Trophoblast cell (in vitro differentiated cells and primary cell): Measurements from ENCODE around the gene IQUB.

Experiments
- DNase-seq, 2 donors: peaks; one replicate each; pipeline ENCODE4 v3.0.0-alpha.2; 2016
- H2AFZ ChIP-seq: 2 replicates; pipeline ENCODE4 v1.6.1; 2013; ENCODE audit warnings: low read length, moderate library complexity, mild to moderate bottlenecking; ENCODE audit not compliant: insufficient read depth, poor library complexity
- H2AK5ac ChIP-seq: 2 replicates; pipeline ENCODE4 v1.6.1; 2013; ENCODE audit warnings: mild to moderate bottlenecking, low read length
- H2BK120ac ChIP-seq: 2 replicates; pipeline ENCODE4 v1.6.1; 2013; ENCODE audit warnings: low read length, mild to moderate bottlenecking, moderate library complexity; ENCODE audit not compliant: insufficient read depth, poor library complexity
- H2BK12ac ChIP-seq: 2 replicates; pipeline ENCODE4 v1.6.1; 2013; ENCODE audit warnings: mild to moderate bottlenecking, low read length, moderate library complexity
- H2BK5ac ChIP-seq: 2 replicates; pipeline ENCODE4 v1.6.1; 2013; ENCODE audit warnings: low read length, low read depth, moderate library complexity, mild to moderate bottlenecking; ENCODE audit not compliant: poor library complexity
- H3K14ac ChIP-seq: 2 replicates; pipeline ENCODE4 v1.6.1; 2013; ENCODE audit warnings: mild to moderate bottlenecking, low read length
- H3K18ac ChIP-seq: 2 replicates; pipeline ENCODE4 v1.6.1; 2013; ENCODE audit warnings: mild to moderate bottlenecking, low read length
- H3K23ac ChIP-seq: 2 replicates; pipeline ENCODE4 v1.6.1; 2013; ENCODE audit warnings: low read length
- H3K27ac ChIP-seq: 2 replicates; pipeline ENCODE4 v1.5.1; 2013; ENCODE audit warnings: low read depth, mild to moderate bottlenecking, inconsistent platforms, low read length, moderate library complexity
- H3K27me3 ChIP-seq: 2 replicates; pipeline ENCODE4 v1.6.1; 2013; ENCODE audit warnings: inconsistent platforms, mild to moderate bottlenecking, low read length, moderate library complexity; ENCODE audit not compliant: insufficient read depth
- H3K36me3 ChIP-seq, 2 experiments: 1 replicate in 1 of 2; 2 replicates in 1 of 2; pipeline ENCODE4 v1.6.1; 2013; ENCODE audit warnings: low read length in 2 of 2, mild to moderate bottlenecking in 2 of 2, moderate library complexity in 1 of 2; ENCODE audit not compliant: insufficient read depth in 2 of 2, control insufficient read depth in 1 of 2
- H3K4ac ChIP-seq: 2 replicates; pipeline ENCODE4 v1.6.1; 2013; ENCODE audit warnings: low read depth, mild to moderate bottlenecking, low read length, moderate library complexity
- H3K4me1 ChIP-seq, 2 experiments: 1 replicate in 1 of 2; 2 replicates in 1 of 2; pipeline ENCODE4 v1.6.1; 2013; ENCODE audit warnings: low read length in 2 of 2, mild to moderate bottlenecking in 2 of 2, moderate library complexity in 1 of 2; ENCODE audit not compliant: insufficient read depth in 2 of 2, control insufficient read depth in 1 of 2
- H3K4me2 ChIP-seq: 2 replicates; pipeline ENCODE4 v1.6.1; 2013; ENCODE audit warnings: inconsistent platforms, mild to moderate bottlenecking, low read length, moderate library complexity
- H3K4me3 ChIP-seq: 2 replicates; pipeline ENCODE4 v1.5.1; 2013; ENCODE audit warnings: mild to moderate bottlenecking, low read depth, low read length, inconsistent platforms
- H3K79me1 ChIP-seq: one replicate; pipeline ENCODE4 v1.6.1; 2013; ENCODE audit warnings: low read length
- H3K79me2 ChIP-seq: 2 replicates; pipeline ENCODE4 v1.6.1; 2013; ENCODE audit warnings: low read length, mild to moderate bottlenecking; ENCODE audit not compliant: control insufficient read depth, insufficient read depth, poor library complexity
- H3K9ac ChIP-seq: 2 replicates; pipeline ENCODE4 v1.6.1; 2013; ENCODE audit warnings: mild to moderate bottlenecking, low read length
- H3K9me3 ChIP-seq: 2 replicates; pipeline ENCODE4 v1.6.1; 2013; ENCODE audit warnings: low read depth, mild to moderate bottlenecking, control low read depth, inconsistent platforms, low read length; ENCODE audit not compliant: insufficient read depth
- H4K12ac ChIP-seq: 2 replicates; pipeline ENCODE4 v1.6.1; 2013; ENCODE audit warnings: low read depth, mild to moderate bottlenecking, low read length, moderate library complexity
- H4K8ac ChIP-seq: 2 replicates; pipeline ENCODE4 v1.6.1; 2013; ENCODE audit warnings: low read depth, mild to moderate bottlenecking, low read length, moderate library complexity
- H4K91ac ChIP-seq: one replicate; pipeline ENCODE4 v1.6.1; 2013; ENCODE audit warnings: low read depth, mild to moderate bottlenecking, low read length, moderate library complexity
- WGBS: extraction: QIAGEN DNeasy Blood & Tissue Kit; methylation state at CpG from one replicate; pipeline ENCODE4 v1.1.7; 2013; ENCODE audit warnings: missing lambda C conversion rate; ENCODE audit not compliant: insufficient read length, insufficient coverage; ENCODE audit errors: extremely low coverage; 5-methylcytosine and 5-hydroxymethylcytosine counted together

The IQUB gene

GRCh38 chr7:123494193-123494796 lies 40.1 kb downstream of the IQUB start:
- WGBS = no CpG with 5 or more reads among the region's 3 CpGs
- no peaks in the 10 kb centered on the region for H3K9me3 ChIP-seq

GRCh38 chr7:123492485-123492884 lies 41.9 kb downstream of the IQUB start:
- Histone ChIP-seq H3K27ac (no peak overlapping the region), H3K79me1 (no peaks in the 10 kb centered on the region), H4K12ac (no peak overlapping the region), H4K8ac (no peak overlapping the region), H3K23ac (no peak overlapping the region), H3K14ac (no peak overlapping the region), H3K9me3 (no peaks in the 10 kb centered on the region), H3K27me3 (no peaks in the 10 kb centered on the region), H3K79me2 (no peaks in the 10 kb centered on the region), H2BK12ac (no peak overlapping the region), H3K4ac (no peak overlapping the region), H3K4me1 (no peaks in the 10 kb centered on the region), H3K4me3 (no peak overlapping the region), H3K9ac (no peak overlapping the region), H4K91ac (no peak overlapping the region), H3K4me2 (no peak overlapping the region), H2BK120ac (no peak overlapping the region), H2AK5ac (no peak overlapping the region), H2AFZ (no peak overlapping the region), H3K18ac (no peak overlapping the region), H2BK5ac (no peak overlapping the region), H3K36me3 (no peaks in the 10 kb centered on the region)
- WGBS = no CpG with 5 or more reads among the region's 3 CpGs
- DNase-seq = peak in 1 of 2 donors; percentile 5

More at GRCh38 chr7:123494193-123494796, 40.1 kb downstream of the IQUB start:
- H2BK5ac ChIP-seq = no peak overlapping the region
- no peak overlapping the region for H3K14ac ChIP-seq
- H3K4me1 ChIP-seq = no peaks in the 10 kb centered on the region
- no peak overlapping the region for H3K4me3 ChIP-seq
- H2BK12ac ChIP-seq = no peak overlapping the region
- DNase-seq = peak; percentile 22 to 77
- H3K79me2 ChIP-seq = no peaks in the 10 kb centered on the region
- no peak overlapping the region for H2AK5ac ChIP-seq
- H3K79me1 ChIP-seq = no peaks in the 10 kb centered on the region
- no peak overlapping the region for H2AFZ ChIP-seq
- H4K12ac ChIP-seq = no peak overlapping the region
- H3K9ac ChIP-seq = no peak overlapping the region
- H3K4me2 ChIP-seq = no peak overlapping the region
- H3K23ac ChIP-seq = no peak overlapping the region
- H3K4ac ChIP-seq = no peak overlapping the region
- H2BK120ac ChIP-seq = no peak overlapping the region
- no peaks in the 10 kb centered on the region for H3K27me3 ChIP-seq
- H4K8ac ChIP-seq = no peak overlapping the region
- no peak overlapping the region for H4K91ac ChIP-seq
- no peak overlapping the region for H3K18ac ChIP-seq
- H3K27ac ChIP-seq = no peak overlapping the region
- no peaks in the 10 kb centered on the region for H3K36me3 ChIP-seq

- no peaks in the 10 kb centered on the region for H3K4me1 ChIP-seq
- H2AK5ac ChIP-seq = no peak overlapping the region
- H3K18ac ChIP-seq = no peak overlapping the region
- no peaks in the 10 kb centered on the region for H3K27me3 ChIP-seq
- no peak overlapping the region for H2AFZ ChIP-seq
- no peak overlapping the region for H4K8ac ChIP-seq
- no peak overlapping the region for H3K14ac ChIP-seq
- no CpG with 5 or more reads among the region's 2 CpGs for WGBS
- no peak overlapping the region for H3K4me2 ChIP-seq
- no peak overlapping the region for H2BK5ac ChIP-seq
- no peaks in the 10 kb centered on the region for H3K79me2 ChIP-seq
- no peak for DNase-seq
- no peak overlapping the region for H3K27ac ChIP-seq
- H3K4me3 ChIP-seq = no peak overlapping the region
- no peak overlapping the region for H2BK12ac ChIP-seq
- H4K91ac ChIP-seq = no peak overlapping the region
- H3K9ac ChIP-seq = no peak overlapping the region
- no peaks in the 10 kb centered on the region for H3K36me3 ChIP-seq
- no peak overlapping the region for H4K12ac ChIP-seq
- H3K4ac ChIP-seq = no peak overlapping the region
- H3K23ac ChIP-seq = no peak overlapping the region
- H2BK120ac ChIP-seq = no peak overlapping the region
- H3K9me3 ChIP-seq = no peaks in the 10 kb centered on the region
- no peaks in the 10 kb centered on the region for H3K79me1 ChIP-seq
Measured at GRCh38 chr7:123485721-123486120, 48.7 kb downstream of the IQUB start.

- Histone ChIP-seq H3K4me3 (no peak overlapping the region), H3K27me3 (no peaks in the 10 kb centered on the region), H2BK120ac (no peak overlapping the region), H3K23ac (no peak overlapping the region), H2AFZ (no peak overlapping the region), H2AK5ac (no peak overlapping the region), H4K12ac (no peak overlapping the region), H3K36me3 (no peaks in the 10 kb centered on the region), H4K91ac (no peak overlapping the region), H3K9me3 (no peaks in the 10 kb centered on the region), H3K79me2 (no peaks in the 10 kb centered on the region), H2BK12ac (no peak overlapping the region), H3K9ac (no peak overlapping the region), H4K8ac (no peak overlapping the region), H3K27ac (no peak overlapping the region), H3K4ac (no peak overlapping the region), H3K4me1 (no peaks in the 10 kb centered on the region), H3K79me1 (no peaks in the 10 kb centered on the region), H3K14ac (no peak overlapping the region), H2BK5ac (no peak overlapping the region), H3K18ac (no peak overlapping the region), H3K4me2 (no peak overlapping the region)
- no peak for DNase-seq
- WGBS = no CpG with 5 or more reads among the region's 1 CpG
Measured at GRCh38 chr7:123485187-123485586, 49.2 kb downstream of the IQUB start.
